ENCODE results near the gene C4BPA.

DNA sequence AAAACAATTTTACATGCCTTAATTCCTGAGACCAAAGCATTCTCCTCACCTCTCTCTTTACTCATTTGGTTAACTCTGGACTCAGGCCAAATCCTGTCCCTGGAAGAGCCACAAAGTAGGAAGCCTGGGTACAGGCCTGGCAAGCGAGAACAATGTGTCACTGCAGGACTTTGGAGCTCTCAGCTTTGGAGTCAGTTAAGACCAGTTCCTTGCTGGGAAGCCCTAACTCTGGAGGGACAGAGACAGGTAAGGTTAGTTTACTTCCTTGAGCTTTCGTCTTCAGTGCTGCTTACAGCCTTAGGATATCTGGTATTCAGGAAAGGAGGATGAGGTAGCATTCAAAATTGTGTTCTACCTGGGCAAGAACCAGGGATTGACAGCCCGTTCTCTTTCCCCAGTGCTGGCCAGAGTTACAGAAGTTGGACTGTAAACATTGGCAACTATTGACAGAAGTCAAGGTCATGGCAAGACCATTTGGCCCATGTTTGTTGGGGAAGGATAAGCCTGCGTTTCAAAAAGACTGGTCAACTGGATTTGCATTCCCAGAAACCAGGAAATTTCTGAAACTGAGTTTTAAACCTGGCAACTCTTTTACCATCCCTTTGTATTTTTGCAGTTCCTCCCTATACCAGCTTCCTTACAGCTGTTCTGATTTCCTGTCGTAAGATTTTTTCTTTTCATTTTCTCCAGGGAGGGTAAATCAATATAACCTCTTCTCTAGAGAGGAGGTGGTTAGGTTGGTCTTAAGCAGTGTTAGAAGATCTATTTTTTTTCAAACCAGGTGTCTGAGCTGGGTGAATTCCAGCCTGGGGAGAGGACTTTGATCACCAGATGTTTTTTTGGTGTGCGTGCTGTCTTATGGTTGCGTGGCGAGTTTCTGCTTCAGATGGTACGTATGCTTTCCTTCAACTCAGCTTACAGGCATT, 15.1 kb upstream of the C4BPA start, which contains the start of gene C4BPB:
- TF ChIP-seq, protein P1, sequence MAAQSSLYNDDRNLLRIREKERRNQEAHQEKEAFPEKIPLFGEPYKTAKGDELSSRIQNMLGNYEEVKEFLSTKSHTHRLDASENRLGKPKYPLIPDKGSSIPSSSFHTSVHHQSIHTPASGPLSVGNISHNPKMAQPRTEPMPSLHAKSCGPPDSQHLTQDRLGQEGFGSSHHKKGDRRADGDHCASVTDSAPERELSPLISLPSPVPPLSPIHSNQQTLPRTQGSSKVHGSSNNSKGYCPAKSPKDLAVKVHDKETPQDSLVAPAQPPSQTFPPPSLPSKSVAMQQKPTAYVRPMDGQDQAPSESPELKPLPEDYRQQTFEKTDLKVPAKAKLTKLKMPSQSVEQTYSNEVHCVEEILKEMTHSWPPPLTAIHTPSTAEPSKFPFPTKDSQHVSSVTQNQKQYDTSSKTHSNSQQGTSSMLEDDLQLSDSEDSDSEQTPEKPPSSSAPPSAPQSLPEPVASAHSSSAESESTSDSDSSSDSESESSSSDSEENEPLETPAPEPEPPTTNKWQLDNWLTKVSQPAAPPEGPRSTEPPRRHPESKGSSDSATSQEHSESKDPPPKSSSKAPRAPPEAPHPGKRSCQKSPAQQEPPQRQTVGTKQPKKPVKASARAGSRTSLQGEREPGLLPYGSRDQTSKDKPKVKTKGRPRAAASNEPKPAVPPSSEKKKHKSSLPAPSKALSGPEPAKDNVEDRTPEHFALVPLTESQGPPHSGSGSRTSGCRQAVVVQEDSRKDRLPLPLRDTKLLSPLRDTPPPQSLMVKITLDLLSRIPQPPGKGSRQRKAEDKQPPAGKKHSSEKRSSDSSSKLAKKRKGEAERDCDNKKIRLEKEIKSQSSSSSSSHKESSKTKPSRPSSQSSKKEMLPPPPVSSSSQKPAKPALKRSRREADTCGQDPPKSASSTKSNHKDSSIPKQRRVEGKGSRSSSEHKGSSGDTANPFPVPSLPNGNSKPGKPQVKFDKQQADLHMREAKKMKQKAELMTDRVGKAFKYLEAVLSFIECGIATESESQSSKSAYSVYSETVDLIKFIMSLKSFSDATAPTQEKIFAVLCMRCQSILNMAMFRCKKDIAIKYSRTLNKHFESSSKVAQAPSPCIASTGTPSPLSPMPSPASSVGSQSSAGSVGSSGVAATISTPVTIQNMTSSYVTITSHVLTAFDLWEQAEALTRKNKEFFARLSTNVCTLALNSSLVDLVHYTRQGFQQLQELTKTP (IDR thresholded peaks at IDR 0.05; ENCODE audit: low read depth in 1 of 2, partially characterized antibody in 2 of 2): no peak
- TF ChIP-seq EZH2 (IDR thresholded peaks at IDR 0.05; ENCODE audit: borderline replicate concordance, low read depth, low read length) (no peak), CTCF (IDR thresholded peaks at IDR 0.05 in 2 of 3, conservative IDR thresholded peaks at IDR 0.05 in 1 of 3; ENCODE audit: insufficient read depth in 2 of 3, low read depth in 1 of 3, low read length in 3 of 3) (no peak), SNRNP70 (optimal IDR thresholded peaks at IDR 0.05; ENCODE audit: low read depth, low read length) (no peak), RBM17 (IDR thresholded peaks at IDR 0.05; ENCODE audit: borderline replicate concordance, low read depth, low read length) (no peak)

All from K562 (cell line).